Prostate gland (tissue), 2 donors: ENCODE measurements around the gene UPK1B.

Source experiments
- POLR2AphosphoS5 ChIP-seq: sonication (generic); formaldehyde crosslinking; IDR thresholded peaks from one replicate; pipeline ENCODE4 v1.6.1; 2017; ENCODE audit warnings: antibody characterized with exemption
- TF ChIP-seq, protein P1 (sequence below), 4 experiments: fragments of 200-600 bp in 2 of 4; fragments of 450-650 bp in 2 of 4; sonication (generic) in 2 of 4; IDR thresholded peaks; 1 replicate in 3 of 4; 2 replicates in 1 of 4; pipeline ENCODE4 v1.5.1; 2016 to 2019; ENCODE audit warnings: antibody characterized with exemption in 4 of 4, mild to moderate bottlenecking in 2 of 4, moderate library complexity in 2 of 4

DNA sequence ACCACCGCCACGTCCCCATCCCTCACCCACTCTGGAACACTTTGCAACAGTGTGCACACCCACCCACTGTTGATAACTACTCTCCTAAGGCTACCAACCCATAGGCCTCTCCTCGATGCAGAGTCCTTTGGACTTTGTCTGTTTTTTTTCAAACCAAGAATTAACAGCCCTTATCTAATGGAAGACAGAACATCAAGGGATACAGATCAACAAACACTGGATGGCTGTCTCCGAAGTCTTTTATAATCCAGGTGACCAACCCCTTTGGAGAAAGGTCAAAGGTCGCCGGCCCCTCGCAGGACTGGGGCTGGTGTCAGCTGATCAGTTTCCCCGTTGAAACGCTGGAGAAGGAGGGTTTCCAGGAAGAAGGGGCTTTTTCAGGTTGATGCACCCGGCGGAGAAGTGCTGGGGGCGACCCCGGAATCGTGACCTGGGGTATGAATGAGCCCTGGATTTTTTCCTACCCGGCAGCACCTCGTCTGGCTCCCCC, 66.7 kb downstream of the UPK1B start:
- TF ChIP-seq, protein P1, sequence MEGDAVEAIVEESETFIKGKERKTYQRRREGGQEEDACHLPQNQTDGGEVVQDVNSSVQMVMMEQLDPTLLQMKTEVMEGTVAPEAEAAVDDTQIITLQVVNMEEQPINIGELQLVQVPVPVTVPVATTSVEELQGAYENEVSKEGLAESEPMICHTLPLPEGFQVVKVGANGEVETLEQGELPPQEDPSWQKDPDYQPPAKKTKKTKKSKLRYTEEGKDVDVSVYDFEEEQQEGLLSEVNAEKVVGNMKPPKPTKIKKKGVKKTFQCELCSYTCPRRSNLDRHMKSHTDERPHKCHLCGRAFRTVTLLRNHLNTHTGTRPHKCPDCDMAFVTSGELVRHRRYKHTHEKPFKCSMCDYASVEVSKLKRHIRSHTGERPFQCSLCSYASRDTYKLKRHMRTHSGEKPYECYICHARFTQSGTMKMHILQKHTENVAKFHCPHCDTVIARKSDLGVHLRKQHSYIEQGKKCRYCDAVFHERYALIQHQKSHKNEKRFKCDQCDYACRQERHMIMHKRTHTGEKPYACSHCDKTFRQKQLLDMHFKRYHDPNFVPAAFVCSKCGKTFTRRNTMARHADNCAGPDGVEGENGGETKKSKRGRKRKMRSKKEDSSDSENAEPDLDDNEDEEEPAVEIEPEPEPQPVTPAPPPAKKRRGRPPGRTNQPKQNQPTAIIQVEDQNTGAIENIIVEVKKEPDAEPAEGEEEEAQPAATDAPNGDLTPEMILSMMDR (IDR thresholded peaks at IDR 0.05): no peak
- TF ChIP-seq POLR2AphosphoS5: no peak
